Bronchial epithelial cell (primary cell): ENCODE measurements around the gene ASB18. TPM values are rescaled to one million over a fixed set of nuclear protein-coding genes. Genes with fewer than 3 reads are reported as not detected.

Source experiments
- DNase-seq: peaks from one replicate; pipeline ENCODE4 v3.0.0-alpha.2; 2010; ENCODE audit warnings: low read depth
- FAIRE-seq: peaks from 2 replicates; lab custom pipeline; 2011; peaks lifted over from hg19 to GRCh38; lab: Jason Lieb, UNC
- H3K27me3 ChIP-seq: 2 replicates; pipeline ENCODE4 v1.5.1; 2011; ENCODE audit warnings: low read length; ENCODE audit not compliant: control insufficient read depth, insufficient read depth
- H3K36me3 ChIP-seq: 2 replicates; pipeline ENCODE4 v1.5.1; 2011; ENCODE audit warnings: low read length; ENCODE audit not compliant: control insufficient read depth, insufficient read depth
- H3K4me3 ChIP-seq: 2 replicates; pipeline ENCODE4 v1.5.1; 2011; ENCODE audit warnings: mild to moderate bottlenecking, low read depth, low read length, control low read depth
- CTCF ChIP-seq: IDR thresholded peaks from 2 replicates; pipeline ENCODE4 v1.5.1; 2011; ENCODE audit warnings: mild to moderate bottlenecking, moderate library complexity, low read length, control low read depth, inconsistent platforms; ENCODE audit not compliant: insufficient read depth, severe bottlenecking
- total RNA-seq: library from RNA; depleted of rRNA; stranded (reverse); fragments of >200 nt; gene quantifications from 2 replicates; pipeline ENCODE4 v1.2.1, GENCODE V29; 2014

ASB18 gene
- total RNA-seq, 1 donor from 2014 or later, result not detected

GRCh38 chr2:236164201-236164924 lies 99.8 kb downstream of the ASB18 start:
- H3K27me3 ChIP-seq, result peaks cover 49% of the 10 kb centered on the region
- DNase-seq, result no peak
- H3K36me3 ChIP-seq, result no peaks in the 10 kb centered on the region
- peak overlapping the region; percentile 23 for H3K4me3 ChIP-seq
- no peak for FAIRE-seq
- TF ChIP-seq CTCF, result no peak

GRCh38 chr2:236163471-236164200 lies 100.6 kb downstream of the ASB18 start:
- no peak for TF ChIP-seq CTCF
- H3K4me3 ChIP-seq, result peak overlapping the region; percentile 23
- FAIRE-seq, result no peak
- no peak for DNase-seq
- H3K27me3 ChIP-seq, result peaks cover 46% of the 10 kb centered on the region
- no peaks in the 10 kb centered on the region for H3K36me3 ChIP-seq

- Histone ChIP-seq H3K27me3 (peaks cover 47% of the 10 kb centered on the region), H3K4me3 (no peak overlapping the region), H3K36me3 (no peaks in the 10 kb centered on the region)
- DNase-seq, result no peak
- TF ChIP-seq CTCF, result no peak
- FAIRE-seq, result no peak
Observed at GRCh38 chr2:236162882-236163470, 101.2 kb downstream of the ASB18 start.

GRCh38 chr2:236162031-236162845 lies 102.0 kb downstream of the ASB18 start:
- no peak for TF ChIP-seq CTCF
- FAIRE-seq (no peak), DNase-seq (peak; percentile 43)
- Histone ChIP-seq H3K4me3 (no peak overlapping the region), H3K36me3 (no peaks in the 10 kb centered on the region), H3K27me3 (peaks cover 45% of the 10 kb centered on the region)

GRCh38 chr2:236161531-236161930 lies 102.7 kb downstream of the ASB18 start:
- FAIRE-seq, result no peak
- no peaks in the 10 kb centered on the region for H3K36me3 ChIP-seq
- peaks cover 40% of the 10 kb centered on the region for H3K27me3 ChIP-seq
- DNase-seq, result no peak
- TF ChIP-seq CTCF, result no peak
- H3K4me3 ChIP-seq, result no peak overlapping the region
